ENCODE measurements around the gene EGR4. TPM values are rescaled to one million over a fixed set of nuclear protein-coding genes. Genes with fewer than 3 reads are reported as not detected.

EGR4 gene
- total and polyA plus RNA-seq, 2 of the 4 experiments (the other 2 are of a cell fraction), result not detected

DNA sequence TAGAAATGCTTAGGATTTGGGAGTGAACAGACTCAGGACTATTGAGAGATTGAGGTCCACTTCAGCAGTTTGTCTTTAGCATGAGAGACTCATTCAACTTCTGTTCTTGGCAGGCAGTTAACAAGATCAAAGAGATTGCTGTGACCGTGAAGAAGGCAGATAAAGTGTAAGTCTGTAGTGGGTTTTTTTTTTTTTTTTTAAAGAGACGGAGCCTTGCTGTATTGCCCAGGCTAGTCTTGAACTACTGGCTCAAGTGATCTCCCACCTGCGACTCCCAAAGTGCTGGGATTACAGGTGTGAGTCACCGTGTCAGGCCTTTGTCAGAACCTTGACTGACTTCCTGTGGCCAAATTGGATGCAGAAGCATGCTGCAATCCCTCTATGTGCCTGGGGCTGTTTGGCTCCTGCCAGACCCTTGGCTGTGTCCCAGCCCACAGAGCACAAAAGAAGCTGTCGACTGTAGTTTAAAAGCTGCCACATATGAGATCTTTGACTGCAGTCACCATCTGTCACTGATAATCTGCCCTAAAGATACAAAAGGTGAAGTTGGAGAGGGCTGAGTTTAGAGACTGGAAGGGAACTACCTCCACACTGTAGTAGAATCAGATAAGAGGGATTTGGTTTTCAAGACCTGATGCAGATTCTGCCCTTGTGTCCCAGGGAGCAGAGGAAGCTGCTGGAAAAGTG, 49.3 kb downstream of the EGR4 start:
- Histone ChIP-seq H3K4me2 (ENCODE audit: low read depth, low read length) (no peak overlapping the region), H2BK15ac (ENCODE audit: low read depth, low read length) (no peak overlapping the region), H3K79me1 (ENCODE audit: low read depth in 1 of 2, low read length in 2 of 2) (peaks cover 50 to 57% of the 10 kb centered on the region in 2 experiments), H3K9me1 (ENCODE audit: insufficient read depth, low read length) (peaks cover 3% of the 10 kb centered on the region), H2AK9ac (replicated peaks; ENCODE audit: low read depth, low read length, poor library complexity) (no peak overlapping the region), H3K4ac (ENCODE audit: low read depth, low read length) (no peak overlapping the region), H4K20me1 (ENCODE audit: insufficient read depth, low read length) (peaks cover 37% of the 10 kb centered on the region), H2AK5ac (ENCODE audit: low read depth, low read length) (no peak overlapping the region), H2BK5ac (ENCODE audit: low read depth, low read length, poor library complexity, severe bottlenecking) (no peak overlapping the region), H3K9me3 (ENCODE audit: control insufficient read depth, insufficient read depth, low read length) (no peaks in the 10 kb centered on the region), H2BK20ac (ENCODE audit: low read depth, low read length) (no peak overlapping the region), H3K56ac (ENCODE audit: extremely low read depth, insufficient read depth, low read length) (no peak overlapping the region), H3K27ac (ENCODE audit: insufficient read depth, low read length) (no peak overlapping the region), H3K36me3 (ENCODE audit: control insufficient read depth, insufficient read depth, low read length) (peaks cover 52% of the 10 kb centered on the region), H4K91ac (ENCODE audit: insufficient read depth, low read depth, low read length) (no peak overlapping the region), H3K23ac (ENCODE audit: low read depth, low read length) (no peak overlapping the region), H3K14ac (replicated peaks; ENCODE audit: low read depth, low read length) (no peak overlapping the region), H2AFZ (replicated peaks; ENCODE audit: low read length, poor library complexity) (no peak overlapping the region), H3K27me3 (ENCODE audit: control insufficient read depth, insufficient read depth, low read length) (no peaks in the 10 kb centered on the region), H4K8ac (ENCODE audit: low read depth in 2 of 2, low read length in 2 of 2) (no peak overlapping the region), H2BK120ac (ENCODE audit: low read depth, low read length) (no peak overlapping the region), H3K9ac (ENCODE audit: low read depth, low read length) (no peak overlapping the region), H3K4me1 (ENCODE audit: control insufficient read depth, insufficient read depth, low read length) (peaks cover 4% of the 10 kb centered on the region; the same call in 1 of the 2 replicates), H3K4me3 (ENCODE audit: insufficient read depth, low read depth, low read length) (no peak overlapping the region), H4K5ac (ENCODE audit: low read depth, low read length) (no peak overlapping the region), H3K18ac (ENCODE audit: low read depth, low read length) (no peak overlapping the region)
- ChIA-PET CTCF (interaction anchor here (0.9 kb wide), 1 partner anchor 8 kb away, joined by 6 read pairs; no protein-coding TSS in a partner anchor), POLR2A (ENCODE audit: unreplicated experiment) (no interaction called here)
- DNase-seq (peak; percentile 63), ATAC-seq (ENCODE audit: low read depth) (0 out of 2 replicates have a peak, but pooled peaks have one; percentile 22)
- TF ChIP-seq CEBPB (IDR thresholded peaks at IDR 0.05; ENCODE audit: low read depth, low read length), result peak; percentile 22; the same call in 1 of the 2 replicates
- no peak for TF ChIP-seq FOS (IDR thresholded peaks at IDR 0.05; ENCODE audit: low read depth, low read length)
- TF ChIP-seq RCOR1 (IDR thresholded peaks at IDR 0.05; ENCODE audit: insufficient replicate concordance, low read length), result no peak
- no peak for TF ChIP-seq MXI1 (IDR thresholded peaks at IDR 0.05; ENCODE audit: borderline replicate concordance, low read depth, low read length)
- no TSS peak for BruUV-seq (replicated peaks)
- intact Hi-C loops (cut with micrococcal nuclease) (no loop called here), dilution Hi-C loops (cut with HindIII; ENCODE audit: low sequenced_read_pairs, unreplicated experiment) (no loop called here), in situ Hi-C loops (cut with MboI; ENCODE audit: low sequenced_read_pairs) (no loop called here)
- 78% methylated on average over 4 of the region's 5 CpGs; no CpG with 5 or more reads in 1 of the 2 experiments for WGBS, 2 experiments (ENCODE audit: extremely low coverage in 2 of 2, insufficient read length in 1 of 2)

Small RNA genes within 50 kb of the gene (microRNA-seq; reads per million reads assigned to microRNA genes)
- not detected for gene RNU6-111P (ENCODE audit: insufficient read depth, insufficient read length)

Small RNA genes within 50 kb of the gene (small RNA-seq; reads per million reads assigned to genes)
- 0 reads per million in 5 experiments for gene RNU6-111P

Other genes starting within 250 kb of the EGR4 start
- 8.3 and 8.6 TPM in 2 replicates for gene SFXN5, start 221.8 kb downstream of the EGR4 start, total RNA-seq (2012; rRNA removed)
- 14.3 and 17.0 TPM in 2 replicates for gene SFXN5, start 221.8 kb downstream of the EGR4 start, polyA plus RNA-seq (2012; rRNA removed)
- 21.4 and 21.5 TPM in 2 replicates for gene RAB11FIP5, start 180.6 kb downstream of the EGR4 start, total RNA-seq (2012; rRNA removed)
- 34.5 and 36.0 TPM in 2 replicates for gene RAB11FIP5, start 180.6 kb downstream of the EGR4 start, polyA plus RNA-seq (2012; rRNA removed)
- gene NOTO, start 91.0 kb downstream of the EGR4 start, total RNA-seq (2012; rRNA removed), result not detected in 2 replicates
- gene NOTO, start 91.0 kb downstream of the EGR4 start, polyA plus RNA-seq (2012; rRNA removed), result not detected in 2 replicates
- gene SMYD5, start 79.3 kb downstream of the EGR4 start, total RNA-seq (2012; rRNA removed), result 18.9 and 19.7 TPM in 2 replicates
- gene SMYD5, start 79.3 kb downstream of the EGR4 start, polyA plus RNA-seq (2012; rRNA removed), result 16.9 and 17.8 TPM in 2 replicates
- 13.1 and 14.4 TPM in 2 replicates for gene PRADC1, start 60.3 kb downstream of the EGR4 start, total RNA-seq (2012; rRNA removed)
- gene PRADC1, start 60.3 kb downstream of the EGR4 start, polyA plus RNA-seq (2012; rRNA removed), result 18.4 and 23.1 TPM in 2 replicates
- gene CCT7, start 59.2 kb downstream of the EGR4 start, total RNA-seq (2012; rRNA removed), result 557 and 575 TPM in 2 replicates
- gene CCT7, start 59.2 kb downstream of the EGR4 start, polyA plus RNA-seq (2012; rRNA removed), result 321 and 329 TPM in 2 replicates
- 0.54 and 0.83 TPM in 2 replicates for gene FBXO41, start 9.1 kb downstream of the EGR4 start, total RNA-seq (2012; rRNA removed)
- 3.4 and 3.7 TPM in 2 replicates for gene FBXO41, start 9.1 kb downstream of the EGR4 start, polyA plus RNA-seq (2012; rRNA removed)
- gene ALMS1, start 92.3 kb upstream of the EGR4 start, total RNA-seq (2012; rRNA removed), result 20.8 and 30.8 TPM in 2 replicates
- gene ALMS1, start 92.3 kb upstream of the EGR4 start, polyA plus RNA-seq (2012; rRNA removed), result 20.7 and 52.8 TPM in 2 replicates

Data from IMR-90 (cell line).